Dendritic cell treated with granulocyte-macrophage colony-stimulating factor and Interleukin-4, amounts not matched to agents 40 ng/mL and 50 ng/mL, for 4 days (primary cell): ENCODE data around the gene KLK3.
"Not testable (repeated sequence)": the region's sequence is repeated elsewhere in the genome, so short reads cannot be mapped to it uniquely, and the experiment has no call there.

Experiments
- H3K27ac Mint-ChIP-seq: one replicate; pipeline ENCODE4 v1.8.0; 2022; ENCODE audit warnings: mild to moderate bottlenecking, mixed read lengths
- H3K27me3 Mint-ChIP-seq: one replicate; pipeline ENCODE4 v1.8.0; 2022; ENCODE audit warnings: mild to moderate bottlenecking, mixed read lengths
- H3K36me3 Mint-ChIP-seq: one replicate; pipeline ENCODE4 v1.8.0; 2022; ENCODE audit warnings: low read depth, mixed read lengths
- H3K4me1 Mint-ChIP-seq: one replicate; pipeline ENCODE4 v1.8.0; 2022; ENCODE audit warnings: low read depth, mixed read lengths
- H3K4me3 Mint-ChIP-seq: one replicate; pipeline ENCODE4 v1.8.0; 2022; ENCODE audit warnings: mild to moderate bottlenecking, moderate library complexity, mixed read lengths
- H3K9me3 Mint-ChIP-seq: one replicate; pipeline ENCODE4 v1.8.0; 2022; ENCODE audit warnings: mixed read lengths
- intact Hi-C: fragments of 100-400 bp; cut with micrococcal nuclease; formaldehyde crosslinking; loops from one replicate; pipeline ENCODE4 v1.15.0; 2022

KLK3 gene

DNA sequence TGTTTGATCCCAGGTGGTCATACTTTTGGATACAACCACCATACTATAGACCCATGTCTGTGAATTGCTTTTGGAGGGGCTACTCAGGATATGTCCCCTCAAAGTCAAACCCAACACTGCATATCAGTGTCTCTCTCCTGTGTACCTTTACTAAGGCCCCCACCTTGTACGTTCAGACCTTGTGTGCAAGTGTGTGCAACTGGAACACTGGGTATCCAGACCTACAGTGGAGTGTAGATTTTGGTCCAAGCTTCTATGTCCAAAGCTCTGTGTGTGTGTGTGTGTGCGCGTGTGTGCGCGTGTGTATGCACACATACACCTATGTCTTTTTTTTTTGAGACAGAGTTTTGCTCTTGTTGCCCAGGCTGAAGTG, 36.5 kb downstream of the KLK3 start:
- intact Hi-C loops: no loop called here
- no peak overlapping the region for H3K27ac Mint-ChIP-seq
- no peak overlapping the region for H3K4me3 Mint-ChIP-seq
- H3K9me3 Mint-ChIP-seq: no peaks in the 10 kb centered on the region
- no peaks in the 10 kb centered on the region for H3K4me1 Mint-ChIP-seq
- no peaks in the 10 kb centered on the region for H3K36me3 Mint-ChIP-seq
- H3K27me3 Mint-ChIP-seq: peaks cover 11% of the 10 kb centered on the region

DNA sequence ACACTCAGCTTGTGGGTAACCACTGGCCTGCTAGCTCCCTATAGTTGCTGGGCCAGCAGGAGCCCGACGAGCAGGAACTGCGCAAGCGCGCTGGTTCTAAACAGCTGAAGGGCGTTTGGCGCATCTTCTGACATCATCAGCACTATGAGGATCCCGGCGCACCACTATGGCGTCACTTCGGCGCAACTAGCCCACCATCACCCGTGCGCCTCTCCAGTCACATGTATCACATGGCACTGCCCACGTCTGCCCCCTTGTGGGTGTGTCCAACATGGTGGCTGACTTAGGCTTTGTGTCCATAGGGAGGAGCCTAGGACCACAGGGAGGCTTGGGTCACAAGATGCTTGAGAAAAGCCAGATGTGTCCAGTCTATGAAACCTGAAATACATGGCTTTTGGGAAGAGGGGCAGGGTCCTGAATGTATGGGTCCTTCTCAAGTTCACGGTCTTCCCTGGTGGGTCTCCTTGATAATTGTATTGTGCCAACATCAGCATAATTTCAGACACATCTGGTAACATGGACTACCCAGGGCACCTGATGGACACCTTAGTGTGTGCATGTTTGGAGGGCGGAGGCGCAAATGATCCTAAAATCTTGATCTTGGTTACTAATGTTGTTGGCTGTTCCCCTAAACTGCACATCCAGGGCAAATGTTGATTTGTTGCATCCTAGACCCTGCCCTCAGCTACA, 38.5 kb downstream of the KLK3 start:
- peaks cover 11% of the 10 kb centered on the region for H3K27me3 Mint-ChIP-seq
- no peaks in the 10 kb centered on the region for H3K4me1 Mint-ChIP-seq
- H3K9me3 Mint-ChIP-seq: no peaks in the 10 kb centered on the region
- no peaks in the 10 kb centered on the region for H3K36me3 Mint-ChIP-seq
- no peak overlapping the region for H3K4me3 Mint-ChIP-seq
- no peak overlapping the region for H3K27ac Mint-ChIP-seq
- intact Hi-C loops: no loop called here

DNA sequence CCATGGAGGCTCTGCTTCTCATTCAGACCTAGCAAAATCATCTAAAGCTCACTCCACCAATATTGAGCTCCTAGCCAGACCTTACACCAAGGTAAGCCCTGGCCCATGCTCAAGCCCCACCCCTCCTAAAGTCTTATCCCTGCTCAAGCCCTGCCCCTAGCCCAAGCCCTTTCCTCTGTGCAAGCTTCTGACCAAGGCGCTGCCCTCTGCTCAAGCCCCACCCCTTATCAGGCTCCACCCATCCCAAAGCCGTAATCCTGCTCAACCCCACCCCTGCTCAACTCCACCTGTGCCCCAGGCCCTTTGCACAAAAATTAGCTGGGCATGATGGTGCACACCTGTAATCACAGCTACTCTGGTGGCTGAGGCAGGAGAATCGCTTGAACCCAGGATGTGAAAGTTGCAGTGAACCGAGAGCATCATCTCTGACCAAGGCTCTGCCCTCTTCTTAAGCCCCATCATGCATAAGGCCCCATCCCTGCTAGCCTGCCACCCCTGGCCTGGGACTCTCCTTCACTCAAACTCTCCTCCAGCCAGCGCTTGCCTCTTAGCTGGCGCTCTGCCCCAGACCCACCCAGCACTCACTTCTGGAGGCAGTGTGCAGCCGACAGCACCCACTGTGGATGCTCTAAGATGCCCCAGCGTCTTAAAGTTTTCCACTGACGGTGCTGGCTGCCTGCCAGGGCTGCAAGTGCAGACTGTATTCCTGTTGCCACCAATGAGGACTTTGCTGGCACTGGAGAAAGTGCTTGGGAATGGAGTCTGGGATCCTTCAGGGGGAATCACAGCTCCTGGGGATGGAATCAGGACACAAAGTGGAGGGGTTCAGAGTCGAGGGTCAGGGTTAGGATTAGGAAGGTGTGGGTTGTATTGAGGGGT, 40.0 kb downstream of the KLK3 start:
- peaks cover 10% of the 10 kb centered on the region for H3K27me3 Mint-ChIP-seq
- H3K36me3 Mint-ChIP-seq: no peaks in the 10 kb centered on the region
- H3K9me3 Mint-ChIP-seq: no peaks in the 10 kb centered on the region
- no peaks in the 10 kb centered on the region for H3K4me1 Mint-ChIP-seq
- no peak overlapping the region for H3K27ac Mint-ChIP-seq
- intact Hi-C loops: no loop called here
- H3K4me3 Mint-ChIP-seq: no peak overlapping the region

GRCh38 chr19:50896089-50896590, 41.4 kb downstream of the KLK3 start:
- H3K27me3 Mint-ChIP-seq: peaks cover 13% of the 10 kb centered on the region
- H3K4me3 Mint-ChIP-seq, intact Hi-C loops, H3K36me3 Mint-ChIP-seq, H3K9me3 Mint-ChIP-seq, H3K27ac Mint-ChIP-seq, H3K4me1 Mint-ChIP-seq: not testable (repeated sequence)

DNA sequence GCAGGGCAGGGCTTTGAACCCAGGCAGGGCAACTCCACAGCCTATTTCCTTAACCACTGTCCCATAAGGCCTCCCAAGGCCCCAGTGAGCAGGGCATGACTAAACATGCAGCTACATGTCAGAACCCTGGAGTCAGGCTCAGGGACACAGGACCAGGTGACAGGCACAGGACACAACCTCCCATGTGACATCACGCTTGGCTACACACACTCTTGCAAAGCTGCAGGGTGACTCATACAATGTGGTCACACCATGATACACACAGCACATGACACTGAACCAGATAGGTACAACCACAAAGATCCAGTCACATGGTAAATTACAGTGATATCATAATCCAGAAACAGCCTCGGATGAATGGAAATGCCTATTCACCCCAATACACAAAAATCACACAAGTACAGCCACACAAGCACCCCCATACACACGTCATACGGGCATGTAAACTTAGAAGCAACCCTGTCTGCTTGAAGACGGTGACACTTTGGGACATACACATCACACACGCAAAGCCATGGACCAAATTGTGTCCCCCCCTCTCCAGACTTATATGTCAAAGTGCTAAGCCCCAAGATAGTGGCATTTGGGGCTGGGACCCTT, 42.0 kb downstream of the KLK3 start:
- Mint-ChIP-seq H3K9me3 (no peaks in the 10 kb centered on the region), H3K27me3 (peaks cover 13% of the 10 kb centered on the region), H3K4me3 (no peak overlapping the region), H3K27ac (no peak overlapping the region), H3K4me1 (no peaks in the 10 kb centered on the region), H3K36me3 (no peaks in the 10 kb centered on the region)
- intact Hi-C loops: no loop called here

DNA sequence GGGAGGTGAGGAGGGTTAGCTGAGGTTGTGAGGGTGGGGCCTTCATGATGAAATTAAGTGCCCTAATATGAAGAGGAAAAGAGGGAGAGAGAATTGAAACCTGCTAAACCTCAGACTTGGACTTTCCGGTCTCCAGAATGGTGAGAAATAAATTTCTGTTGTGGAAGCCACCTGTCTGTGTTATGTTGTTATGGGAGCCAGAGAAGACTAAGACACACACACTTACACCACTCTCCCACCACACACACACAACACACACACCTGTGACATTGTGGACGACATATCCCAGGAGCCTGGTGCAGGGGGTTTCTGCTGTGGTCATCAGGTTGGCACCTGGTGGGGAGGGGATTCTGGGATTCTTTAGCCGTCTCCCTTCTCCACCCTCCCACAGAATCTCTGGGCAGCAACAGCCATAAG, 42.5 kb downstream of the KLK3 start:
- H3K4me3 Mint-ChIP-seq: no peak overlapping the region
- H3K4me1 Mint-ChIP-seq: no peaks in the 10 kb centered on the region
- intact Hi-C loops: no loop called here

DNA sequence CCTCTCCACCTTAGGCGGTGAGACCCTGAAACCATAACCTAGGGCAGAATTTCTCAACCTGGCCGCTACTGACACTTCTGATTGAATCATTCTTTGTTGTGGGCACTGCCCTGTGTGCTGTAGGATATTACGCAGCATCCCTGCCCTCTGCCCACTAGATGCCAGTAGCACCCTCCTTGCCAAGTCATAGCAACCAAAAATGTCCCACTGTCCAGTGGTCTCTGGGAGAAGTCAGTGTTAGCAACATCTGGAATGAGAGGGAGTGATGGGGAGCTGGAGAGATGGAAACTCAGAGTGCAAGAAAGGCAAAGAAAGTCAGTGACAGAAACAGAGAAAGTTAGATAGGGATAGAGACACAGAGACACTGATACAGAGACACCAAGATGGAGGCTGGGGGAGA, 42.9 kb downstream of the KLK3 start:
- H3K27ac Mint-ChIP-seq: no peak overlapping the region

More for the DNA sequence above, 42.5 kb downstream of the KLK3 start:
- H3K27me3 Mint-ChIP-seq: peaks cover 13% of the 10 kb centered on the region
- no peaks in the 10 kb centered on the region for H3K9me3 Mint-ChIP-seq
- H3K36me3 Mint-ChIP-seq: no peaks in the 10 kb centered on the region
- H3K27ac Mint-ChIP-seq: no peak overlapping the region

DNA sequence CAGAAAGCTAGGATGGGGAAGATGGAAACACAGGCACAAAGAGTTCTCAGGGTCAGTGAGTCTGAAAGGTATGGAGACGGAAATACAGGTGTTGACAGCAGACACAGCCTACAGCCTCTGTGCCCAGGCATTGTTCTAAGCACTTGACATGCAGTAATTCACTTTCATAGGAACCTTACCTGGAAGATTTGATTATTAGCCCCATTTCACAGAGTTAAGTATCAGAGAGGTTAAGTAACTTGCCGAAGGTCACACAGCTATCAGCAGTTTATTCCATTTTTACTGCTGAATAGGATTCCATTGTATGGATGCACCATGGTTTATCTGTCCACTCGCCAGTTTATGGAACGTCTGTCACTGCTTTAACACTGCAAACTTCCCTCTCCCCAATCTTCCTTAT, 43.3 kb downstream of the KLK3 start:
- no peaks in the 10 kb centered on the region for H3K9me3 Mint-ChIP-seq
- no peak overlapping the region for H3K27ac Mint-ChIP-seq
- H3K27me3 Mint-ChIP-seq: peaks cover 14% of the 10 kb centered on the region
- intact Hi-C loops: no loop called here
- no peak overlapping the region for H3K4me3 Mint-ChIP-seq
- H3K4me1 Mint-ChIP-seq: no peaks in the 10 kb centered on the region
- H3K36me3 Mint-ChIP-seq: no peaks in the 10 kb centered on the region

More for the DNA sequence above, 42.9 kb downstream of the KLK3 start:
- Mint-ChIP-seq H3K27me3 (peaks cover 13% of the 10 kb centered on the region), H3K9me3 (no peaks in the 10 kb centered on the region), H3K4me1 (no peaks in the 10 kb centered on the region), H3K36me3 (no peaks in the 10 kb centered on the region), H3K4me3 (no peak overlapping the region)
- intact Hi-C loops: no loop called here

DNA sequence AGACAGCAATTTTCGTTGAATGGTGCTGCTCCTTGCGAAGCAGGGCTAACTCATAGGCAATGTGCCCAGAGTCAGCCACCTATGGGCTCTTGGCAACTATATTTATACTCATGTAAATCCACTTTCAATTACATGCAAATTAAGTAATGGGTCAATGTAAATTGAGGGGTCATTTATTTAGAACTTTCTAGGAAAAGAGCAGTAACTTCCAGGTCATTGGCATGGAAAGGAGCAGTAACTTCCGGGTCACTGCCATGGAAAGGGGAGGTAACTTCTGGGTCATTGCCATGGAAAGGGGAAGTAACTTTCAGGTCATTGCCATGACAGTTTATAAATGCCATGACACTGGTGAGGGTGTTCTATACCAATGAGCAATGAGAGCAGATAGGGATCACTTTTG, 44.9 kb downstream of the KLK3 start:
- intact Hi-C loops: no loop called here
- H3K9me3 Mint-ChIP-seq: no peaks in the 10 kb centered on the region
- no peak overlapping the region for H3K27ac Mint-ChIP-seq
- no peak overlapping the region for H3K4me3 Mint-ChIP-seq
- H3K27me3 Mint-ChIP-seq: peaks cover 14% of the 10 kb centered on the region
- H3K36me3 Mint-ChIP-seq: no peaks in the 10 kb centered on the region
- H3K4me1 Mint-ChIP-seq: no peaks in the 10 kb centered on the region

GRCh38 chr19:50902640-50903039, 47.9 kb downstream of the KLK3 start:
- intact Hi-C loops: no loop called here
- Mint-ChIP-seq H3K4me3 (no peak overlapping the region), H3K27me3 (peaks cover 25% of the 10 kb centered on the region), H3K9me3 (no peaks in the 10 kb centered on the region), H3K27ac (no peak overlapping the region), H3K4me1 (no peaks in the 10 kb centered on the region), H3K36me3 (no peaks in the 10 kb centered on the region)

DNA sequence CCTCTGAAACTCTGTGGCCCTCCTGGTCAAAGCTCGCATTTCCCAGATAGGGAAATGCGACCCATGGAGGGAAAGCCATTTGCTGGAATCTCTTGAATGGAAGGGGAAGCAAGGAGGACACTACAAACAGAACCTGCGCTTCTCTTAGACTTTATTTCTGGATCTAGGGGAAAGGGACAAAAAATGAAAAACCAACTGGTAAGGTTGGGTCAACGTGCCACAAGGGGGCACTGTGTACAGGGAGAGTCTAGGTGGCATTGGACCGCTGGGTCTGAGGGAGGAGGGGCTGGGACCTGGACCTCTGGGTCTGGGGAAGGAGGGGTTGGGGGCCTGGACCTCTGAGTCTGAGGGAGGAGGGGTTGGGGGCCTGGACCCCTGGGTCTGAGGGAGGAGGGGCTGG, 51.5 kb downstream of the KLK3 start:
- Mint-ChIP-seq H3K4me3 (no peak overlapping the region), H3K27ac (no peak overlapping the region), H3K9me3 (no peaks in the 10 kb centered on the region), H3K27me3 (peaks cover 47% of the 10 kb centered on the region), H3K4me1 (peaks cover 4% of the 10 kb centered on the region), H3K36me3 (no peaks in the 10 kb centered on the region)
- intact Hi-C loops: no loop called here

DNA sequence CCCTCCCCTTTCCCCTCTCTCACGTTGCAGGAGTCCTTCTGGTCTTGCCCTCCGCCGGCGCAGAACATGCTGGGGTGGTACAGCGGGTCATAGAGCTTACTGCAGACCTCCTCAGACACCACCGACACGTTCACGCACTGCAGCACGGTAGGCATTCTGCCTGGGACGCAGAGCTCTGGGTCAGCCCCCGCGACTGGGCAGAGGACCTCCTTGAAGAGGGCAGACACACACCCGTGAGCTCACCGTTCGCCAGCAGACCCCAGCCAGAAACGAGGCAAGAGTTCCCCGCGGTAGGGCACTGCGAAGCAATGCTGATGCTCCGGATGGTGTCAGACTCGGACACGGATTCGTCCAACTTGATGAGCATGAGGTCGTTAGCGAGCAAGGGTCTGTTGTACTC, 53.6 kb downstream of the KLK3 start:
- no peaks in the 10 kb centered on the region for H3K9me3 Mint-ChIP-seq
- H3K27ac Mint-ChIP-seq: no peak overlapping the region
- H3K4me3 Mint-ChIP-seq: no peak overlapping the region
- H3K4me1 Mint-ChIP-seq: peaks cover 4% of the 10 kb centered on the region
- H3K27me3 Mint-ChIP-seq: peaks cover 46% of the 10 kb centered on the region
- intact Hi-C loops: no loop called here
- H3K36me3 Mint-ChIP-seq: no peaks in the 10 kb centered on the region

DNA sequence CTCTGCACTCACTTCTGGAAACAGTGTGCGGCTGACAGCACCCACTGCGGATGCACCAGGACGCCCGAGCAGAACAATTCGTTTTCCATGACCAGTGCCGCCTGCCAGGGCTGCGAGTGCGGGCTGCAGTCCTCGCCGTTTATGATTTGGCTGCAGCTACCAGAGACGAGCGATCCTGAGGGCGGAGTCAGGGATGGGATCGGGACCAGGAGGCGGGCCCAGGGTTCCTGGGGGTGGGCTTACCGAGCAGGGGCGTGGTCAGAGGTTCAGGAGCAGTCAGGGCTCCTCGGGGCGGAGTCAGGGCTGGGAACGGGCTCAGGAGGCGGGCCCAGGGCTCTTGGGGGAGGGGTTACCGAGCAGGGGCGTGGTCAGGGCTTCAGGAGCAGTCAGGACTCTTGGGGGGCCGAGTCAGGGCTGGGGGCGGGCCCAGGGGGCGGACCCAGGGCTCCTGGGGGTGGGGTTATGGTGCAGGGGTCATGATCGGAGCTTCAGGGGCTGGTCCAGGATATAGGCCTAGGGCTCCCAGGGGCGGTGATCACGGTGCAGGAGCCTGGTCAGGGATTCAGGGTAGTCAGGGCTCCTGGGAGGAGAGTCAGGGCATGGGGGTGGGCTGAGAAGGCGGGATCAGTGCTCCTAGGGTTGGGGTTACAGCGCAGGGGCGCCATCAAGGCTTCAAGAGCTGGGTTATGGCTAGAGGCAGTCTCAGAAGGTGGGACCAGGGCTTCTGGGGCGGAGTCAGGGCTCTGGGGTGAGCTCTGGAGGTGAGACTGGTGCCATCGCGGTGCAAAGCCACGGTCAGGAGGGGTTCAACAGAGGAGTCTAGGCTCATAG, 54.7 kb downstream of the KLK3 start:
- Mint-ChIP-seq H3K4me3 (no peak overlapping the region), H3K4me1 (peaks cover 4% of the 10 kb centered on the region)
- intact Hi-C loops: no loop called here

More for the DNA sequence above, 54.7 kb downstream of the KLK3 start:
- H3K9me3 Mint-ChIP-seq: no peaks in the 10 kb centered on the region
- peaks cover 46% of the 10 kb centered on the region for H3K27me3 Mint-ChIP-seq
- H3K27ac Mint-ChIP-seq: no peak overlapping the region
- H3K36me3 Mint-ChIP-seq: no peaks in the 10 kb centered on the region
